GM20431 (cell line): ENCODE measurements around the gene VEPH1.

Source experiments
- in situ Hi-C: fragments of 300-500 bp; cut with MseI, MboI; formaldehyde crosslinking; loops from one replicate; pipeline ENCODE4 v1.15.0; 2020; ENCODE audit warnings: low sequenced_read_pairs; ENCODE audit not compliant: unreplicated experiment

VEPH1 gene

GRCh38 chr3:157491136-157491535, 12.1 kb downstream of the VEPH1 start:
- in situ Hi-C loops: no loop called here

GRCh38 chr3:157488144-157488543, 15.1 kb downstream of the VEPH1 start:
- in situ Hi-C loops: no loop called here

GRCh38 chr3:157487339-157487738, 15.9 kb downstream of the VEPH1 start:
- in situ Hi-C loops: no loop called here

DNA sequence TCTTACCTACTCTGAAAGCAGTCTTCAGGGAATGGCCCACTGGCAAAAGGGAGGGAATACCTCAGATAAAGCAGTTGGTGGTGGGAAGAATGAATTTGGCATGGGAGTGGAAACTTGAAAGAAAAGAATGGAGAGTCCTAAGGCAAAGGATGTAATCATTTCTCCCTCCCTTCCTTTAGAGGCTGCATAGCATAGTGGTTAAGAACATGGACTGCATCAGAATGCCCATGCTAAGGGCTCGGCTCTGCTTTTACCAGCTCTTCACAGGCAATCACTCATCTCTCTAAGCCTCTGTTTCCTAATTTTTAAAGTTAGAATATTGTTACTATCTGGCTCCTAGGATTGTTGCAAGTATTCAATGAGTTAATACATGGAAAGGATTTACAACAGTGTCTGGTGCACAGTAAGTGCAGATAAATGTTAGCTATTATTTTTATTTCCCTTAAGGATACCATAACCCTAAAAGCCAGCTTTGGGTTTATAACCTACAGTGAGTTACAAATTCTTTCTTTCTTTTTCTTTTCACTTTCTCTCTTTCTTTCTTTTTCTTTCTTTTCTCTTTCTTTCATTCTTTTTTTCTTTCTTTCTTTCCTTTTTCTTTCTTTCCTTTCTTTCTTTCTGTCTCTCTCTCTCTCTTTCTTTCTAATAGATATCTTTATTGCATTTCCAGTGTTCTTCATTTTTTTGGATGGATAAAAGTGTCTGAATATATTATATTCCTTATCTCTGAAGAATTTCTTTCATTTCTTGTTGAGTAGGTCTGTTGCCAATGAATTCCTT, 23.6 kb downstream of the VEPH1 start:
- in situ Hi-C loops: no loop called here

- in situ Hi-C loops: no loop called here
Observed at GRCh38 chr3:157477441-157477840, 25.8 kb downstream of the VEPH1 start.

DNA sequence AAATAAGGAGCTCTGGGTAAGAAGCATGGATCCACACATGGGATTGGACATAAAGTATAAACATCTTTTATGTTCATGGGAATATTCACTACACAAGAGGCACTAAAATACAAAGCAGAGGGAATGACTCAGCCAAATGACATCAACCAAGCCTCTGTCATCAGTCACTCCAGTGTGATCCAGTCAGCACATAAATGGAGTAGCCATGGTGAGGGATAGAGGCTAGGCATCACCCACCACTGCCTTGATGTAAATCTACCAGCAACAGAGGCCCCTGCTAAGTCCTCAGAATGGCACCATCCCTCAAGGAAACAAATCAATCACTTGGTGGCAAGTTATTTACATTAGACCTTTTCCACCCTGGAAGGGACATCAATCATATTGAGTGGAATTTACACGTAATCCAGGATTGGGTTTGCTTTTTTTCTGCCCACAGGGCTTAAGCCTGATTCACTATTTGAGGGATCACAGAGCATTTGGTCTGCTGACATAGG, 27.2 kb downstream of the VEPH1 start:
- in situ Hi-C loops: no loop called here

DNA sequence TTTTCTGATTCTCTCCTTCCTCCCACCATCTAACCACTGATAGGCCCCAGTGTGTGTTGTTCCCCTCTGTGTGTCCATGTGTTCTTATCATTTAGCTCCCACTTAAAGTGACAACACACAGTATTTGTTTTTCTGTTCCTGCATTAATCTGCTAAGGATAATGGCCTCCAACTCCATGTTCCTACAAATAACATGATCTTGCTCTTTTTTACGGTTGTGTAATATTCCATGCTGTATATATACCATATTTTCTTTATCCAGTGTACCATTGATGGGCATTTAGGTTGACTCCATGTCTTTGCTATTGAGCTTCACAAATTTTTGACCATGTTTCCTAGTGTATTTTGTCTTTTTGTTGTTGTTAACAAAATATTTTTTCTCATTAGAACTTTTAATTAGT, 30.6 kb downstream of the VEPH1 start:
- in situ Hi-C loops: no loop called here

GRCh38 chr3:157471064-157471463, 32.2 kb downstream of the VEPH1 start:
- in situ Hi-C loops: no loop called here

DNA sequence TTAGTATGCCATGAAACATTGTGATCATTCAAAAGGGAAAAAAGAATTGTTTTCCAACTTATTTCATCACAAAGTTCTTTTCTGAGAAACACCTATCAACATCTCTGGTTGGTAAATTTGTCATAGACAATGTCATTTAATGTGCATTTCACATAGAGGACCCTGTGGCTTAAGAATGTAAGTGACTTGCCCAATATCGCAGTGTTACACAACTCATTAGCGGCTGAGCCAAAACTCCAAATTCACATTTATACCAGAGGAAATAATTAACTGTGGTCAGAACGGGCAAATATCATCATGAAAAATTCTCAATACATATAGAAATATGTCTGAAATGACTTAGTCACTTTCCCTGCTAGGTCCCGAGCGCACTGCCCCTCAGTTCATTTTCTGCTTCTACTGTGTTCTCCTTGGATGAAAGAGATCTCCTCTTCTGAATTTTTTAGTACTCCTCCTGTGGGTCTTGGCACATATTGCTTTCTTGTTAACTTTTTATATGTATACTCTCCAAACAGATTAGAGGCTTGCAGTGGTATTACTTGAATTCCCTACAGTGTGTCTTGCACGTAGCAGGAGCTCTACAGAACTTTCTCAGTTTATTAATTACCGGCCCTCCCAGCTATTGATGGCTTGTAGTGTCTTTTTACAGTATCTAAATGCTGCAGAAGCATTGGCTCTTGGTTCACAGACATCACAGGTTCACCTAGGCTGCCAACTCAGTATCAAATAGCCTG, 33.5 kb downstream of the VEPH1 start:
- in situ Hi-C loops: no loop called here

DNA sequence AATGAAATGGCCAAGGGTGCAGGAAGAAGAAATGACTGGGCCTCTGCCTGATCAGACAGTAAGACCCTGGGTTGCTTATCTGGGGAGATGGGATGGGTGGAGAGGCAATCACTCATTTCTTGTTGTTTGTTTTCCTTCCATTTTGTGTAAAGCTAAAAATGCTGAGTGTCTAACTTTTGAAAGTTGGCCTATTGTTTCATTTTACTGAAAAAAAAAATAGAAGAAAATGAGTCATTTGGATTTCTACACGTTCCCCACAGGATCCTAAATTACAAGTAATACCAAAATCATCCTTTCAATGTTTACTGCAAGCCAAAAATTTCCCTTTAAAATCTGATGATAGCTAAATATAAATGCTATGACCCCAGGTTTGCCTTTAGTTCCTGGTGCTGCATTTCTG, 36.0 kb downstream of the VEPH1 start:
- in situ Hi-C loops: no loop called here

DNA sequence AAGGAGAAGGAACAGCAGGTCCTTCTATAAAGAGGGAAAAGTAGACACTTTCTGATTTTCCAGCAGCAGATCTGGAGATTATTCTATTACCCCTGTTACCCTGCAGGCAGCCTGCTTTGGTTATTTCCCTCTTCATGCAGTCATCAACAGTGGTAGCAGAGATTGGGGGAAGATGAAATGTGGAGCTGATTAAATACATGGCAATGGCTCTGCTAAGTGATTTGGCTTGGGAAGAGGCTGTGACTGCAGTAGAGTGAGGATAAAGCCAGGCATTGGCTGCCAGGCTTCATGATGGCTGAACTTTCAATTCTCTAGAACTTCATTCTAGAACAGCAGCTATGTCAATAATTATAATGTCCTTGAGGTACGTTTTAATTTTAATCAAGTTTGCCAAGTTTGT, 37.5 kb downstream of the VEPH1 start:
- in situ Hi-C loops: no loop called here

DNA sequence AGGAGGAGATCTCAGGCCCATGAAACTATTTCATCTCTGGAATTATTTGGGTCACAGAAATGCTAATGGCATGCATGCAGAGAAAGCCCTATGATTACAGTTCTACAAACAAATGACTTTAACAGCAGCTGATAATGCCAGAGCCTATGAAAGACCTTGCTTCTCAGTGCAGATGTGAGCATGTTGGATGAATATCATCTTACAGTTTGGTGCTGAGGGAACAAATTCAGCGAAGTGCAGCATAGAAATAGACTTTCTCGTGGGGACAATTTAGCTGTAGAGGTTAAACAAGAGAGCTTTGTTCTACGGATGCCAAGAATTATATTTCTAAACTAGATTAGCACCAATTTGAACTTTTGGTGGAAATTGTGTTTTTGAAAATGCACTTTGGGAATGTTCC, 38.9 kb downstream of the VEPH1 start:
- in situ Hi-C loops: no loop called here

DNA sequence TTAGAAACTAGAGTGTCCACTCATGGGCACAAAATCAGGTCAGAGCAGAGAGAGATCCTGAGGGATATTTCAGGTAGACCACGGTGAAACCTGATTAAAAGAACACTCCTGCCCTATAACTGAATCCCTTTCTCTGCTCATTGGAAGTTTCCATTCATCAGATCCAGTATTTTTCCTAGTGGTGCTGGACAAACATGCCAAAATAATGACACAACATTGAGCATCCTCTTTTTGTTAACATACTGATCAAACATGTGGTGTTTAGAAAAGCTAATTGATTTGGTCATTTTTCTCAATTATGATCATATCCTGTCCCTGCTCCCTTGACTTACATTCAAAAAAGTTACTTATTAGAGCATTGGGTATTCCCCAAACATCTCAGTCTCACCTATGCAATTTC, 39.4 kb downstream of the VEPH1 start:
- in situ Hi-C loops: no loop called here

DNA sequence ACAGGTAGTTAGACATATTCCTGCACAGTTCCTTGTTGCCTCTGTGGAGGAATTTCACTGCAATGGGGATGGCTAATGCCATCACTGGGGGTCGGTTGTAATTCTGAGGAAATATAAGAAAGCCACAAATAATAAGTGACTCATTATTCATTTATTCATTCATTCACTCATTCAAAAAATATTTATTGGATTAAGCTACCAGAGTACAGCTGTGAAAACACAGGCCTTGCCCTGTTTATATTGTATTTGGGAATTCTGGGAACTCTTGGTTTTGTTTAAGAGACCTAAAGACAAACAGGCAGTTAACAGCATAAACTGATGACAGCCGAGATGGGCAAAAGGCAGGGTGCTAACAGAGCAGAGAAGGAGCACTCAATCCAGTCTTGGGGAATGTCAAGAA, 43.0 kb downstream of the VEPH1 start:
- in situ Hi-C loops: no loop called here

DNA sequence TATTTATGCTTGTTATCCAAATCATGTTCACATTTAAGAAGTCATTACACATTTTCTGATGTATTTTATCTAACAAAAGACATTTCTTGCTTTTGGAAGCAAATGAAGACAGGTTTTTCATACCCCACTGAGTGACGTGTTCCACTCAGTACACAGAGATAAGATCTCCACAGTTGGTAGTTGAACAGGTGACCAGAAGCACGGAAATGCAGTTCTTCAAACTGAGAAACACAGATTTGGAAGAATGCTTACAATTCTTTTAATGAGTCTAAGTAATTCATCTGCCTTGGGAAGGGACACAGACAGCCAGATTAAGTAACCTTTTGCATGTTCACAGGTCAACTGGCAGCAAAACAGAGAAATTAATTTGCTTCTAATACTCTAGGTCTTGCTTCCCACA, 43.5 kb downstream of the VEPH1 start:
- in situ Hi-C loops: no loop called here

- in situ Hi-C loops: no loop called here
Observed at GRCh38 chr3:157453824-157454223, 49.4 kb downstream of the VEPH1 start.

DNA sequence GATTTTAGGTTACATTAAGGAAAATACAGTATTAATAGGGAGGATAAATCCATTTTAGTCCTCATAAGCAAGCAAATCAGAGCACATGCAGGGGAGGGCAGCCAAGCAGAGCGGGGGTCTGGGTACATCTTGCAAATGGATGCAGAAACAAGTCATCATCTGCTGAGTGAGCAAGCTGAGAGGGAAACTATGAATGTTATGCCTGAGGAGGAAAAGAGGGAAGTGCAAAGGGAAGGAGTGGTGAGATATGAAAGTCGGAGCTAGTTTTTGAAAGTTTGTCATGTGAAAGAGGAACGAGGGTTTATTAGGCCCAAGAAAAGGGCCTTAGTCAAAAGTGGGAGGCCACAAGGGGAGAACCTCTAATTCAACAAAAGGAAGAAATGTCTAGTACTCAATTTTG, 51.1 kb downstream of the VEPH1 start:
- in situ Hi-C loops: no loop called here

- in situ Hi-C loops: no loop called here
Observed at GRCh38 chr3:157447026-157447694, 56.1 kb downstream of the VEPH1 start.

DNA sequence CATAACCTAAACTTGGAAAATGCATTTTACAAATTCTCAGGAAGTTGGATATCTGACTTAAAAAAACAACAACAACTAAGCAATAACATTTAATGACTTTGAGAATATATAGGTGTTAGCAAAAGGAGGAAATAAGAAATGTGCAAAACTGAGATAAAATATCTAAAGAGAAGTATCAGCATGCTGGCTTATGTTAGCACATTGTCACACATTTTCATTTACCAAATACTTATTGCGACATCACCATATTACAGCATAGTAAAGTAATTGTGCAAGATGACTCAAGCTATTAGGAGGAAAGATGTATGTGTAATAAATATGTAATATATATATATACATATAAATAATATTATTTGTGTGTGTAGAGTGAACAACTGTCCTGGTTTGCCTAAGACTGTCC, 57.4 kb downstream of the VEPH1 start:
- in situ Hi-C loops: no loop called here

GRCh38 chr3:157444797-157445184, 58.4 kb downstream of the VEPH1 start:
- in situ Hi-C loops: no loop called here
